H9 (cell line): ENCODE results near the gene C19orf47. TPM values are rescaled to one million over a fixed set of nuclear protein-coding genes. Genes with fewer than 3 reads are reported as not detected.

ENCODE experiments used
- DNase-seq: peaks from one replicate; pipeline ENCODE4 v3.0.0-alpha.2; 2017
- H2AFZ ChIP-seq: one replicate; pipeline ENCODE4 v1.6.1; 2013; ENCODE audit warnings: mild to moderate bottlenecking, low read length, control low read depth, moderate library complexity
- H2AK5ac ChIP-seq: 2 replicates; pipeline ENCODE4 v1.6.1; 2013; ENCODE audit warnings: low read length, control low read depth, mixed read lengths; ENCODE audit not compliant: insufficient read length
- H2BK120ac ChIP-seq: one replicate; pipeline ENCODE4 v1.6.1; 2013; ENCODE audit warnings: low read depth, mild to moderate bottlenecking, low read length, control low read depth, inconsistent platforms; ENCODE audit not compliant: poor library complexity, severe bottlenecking
- H2BK12ac ChIP-seq: 2 replicates; pipeline ENCODE4 v1.6.1; 2013; ENCODE audit warnings: low read length, control low read depth, mixed read lengths, low read depth; ENCODE audit not compliant: insufficient read length
- H2BK15ac ChIP-seq: 2 replicates; pipeline ENCODE4 v1.6.1; 2013; ENCODE audit warnings: low read depth, low read length, control low read depth
- H2BK20ac ChIP-seq: one replicate; pipeline ENCODE4 v1.6.1; 2013; ENCODE audit warnings: low read depth, mild to moderate bottlenecking, low read length, control low read depth, inconsistent platforms; ENCODE audit not compliant: poor library complexity, severe bottlenecking
- H2BK5ac ChIP-seq: 2 replicates; pipeline ENCODE4 v1.6.1; 2013; ENCODE audit warnings: low read length, control low read depth, mixed read lengths; ENCODE audit not compliant: insufficient read length
- H3K14ac ChIP-seq: 2 replicates; pipeline ENCODE4 v1.6.1; 2013; ENCODE audit warnings: low read length, control low read depth; ENCODE audit not compliant: insufficient read depth
- H3K18ac ChIP-seq: 2 replicates; pipeline ENCODE4 v1.6.1; 2013; ENCODE audit warnings: low read depth, mild to moderate bottlenecking, mixed read lengths, low read length, control low read depth; ENCODE audit not compliant: insufficient read length
- H3K23ac ChIP-seq: 2 replicates; pipeline ENCODE4 v1.6.1; 2013; ENCODE audit warnings: low read length, control low read depth, mixed read lengths, low read depth; ENCODE audit not compliant: insufficient read length
- H3K23me2 ChIP-seq: 2 replicates; pipeline ENCODE4 v1.6.1; 2013; ENCODE audit warnings: low read depth, mild to moderate bottlenecking, mixed read lengths, low read length, control low read depth; ENCODE audit not compliant: insufficient read length, poor library complexity, severe bottlenecking
- H3K27ac ChIP-seq: 2 replicates; pipeline ENCODE4 v1.5.1; 2013; ENCODE audit warnings: low read length, control low read depth, mixed read lengths, low read depth; ENCODE audit not compliant: insufficient read length
- H3K27me3 ChIP-seq: 2 replicates; pipeline ENCODE4 v1.6.1; 2013; ENCODE audit warnings: low read length, control low read depth, inconsistent platforms; ENCODE audit not compliant: insufficient read depth
- H3K4ac ChIP-seq: 2 replicates; pipeline ENCODE4 v1.6.1; 2013; ENCODE audit warnings: low read depth, mild to moderate bottlenecking, control low read depth, inconsistent platforms, low read length, moderate library complexity
- H3K4me1 ChIP-seq: 2 replicates; pipeline ENCODE4 v1.6.1; 2013; ENCODE audit warnings: low read length, control low read depth, inconsistent platforms; ENCODE audit not compliant: insufficient read depth
- H3K4me2 ChIP-seq: 2 replicates; pipeline ENCODE4 v1.6.1; 2013; ENCODE audit warnings: low read length, control low read depth, mixed read lengths; ENCODE audit not compliant: insufficient read length, insufficient read depth
- H3K56ac ChIP-seq: 2 replicates; pipeline ENCODE4 v1.6.1; 2013; ENCODE audit warnings: low read depth, mild to moderate bottlenecking, mixed read lengths, low read length, control low read depth; ENCODE audit not compliant: insufficient read length
- H3K79me1 ChIP-seq: 2 replicates; pipeline ENCODE4 v1.6.1; 2013; ENCODE audit warnings: low read depth, mild to moderate bottlenecking, moderate library complexity, low read length, control low read depth, inconsistent platforms; ENCODE audit not compliant: insufficient read depth, poor library complexity, severe bottlenecking
- H3K79me2 ChIP-seq: 2 replicates; pipeline ENCODE4 v1.6.1; 2013; ENCODE audit warnings: low read length, control low read depth, inconsistent platforms; ENCODE audit not compliant: insufficient read depth
- H3K9ac ChIP-seq: 2 replicates; pipeline ENCODE4 v1.6.1; 2013; ENCODE audit warnings: low read length, control low read depth, mixed read lengths; ENCODE audit not compliant: insufficient read length; ENCODE audit errors: extremely low read depth
- H3K9me3 ChIP-seq: one replicate; pipeline ENCODE4 v1.6.1; 2013; ENCODE audit warnings: low read depth, low read length, inconsistent platforms; ENCODE audit not compliant: control insufficient read depth
- H3T11ph ChIP-seq: one replicate; pipeline ENCODE4 v1.6.1; 2013; ENCODE audit warnings: mild to moderate bottlenecking, low read length, control low read depth, inconsistent platforms
- H4K20me1 ChIP-seq: one replicate; pipeline ENCODE4 v1.6.1; 2013; ENCODE audit not compliant: control insufficient read depth, insufficient read length, insufficient read depth
- H4K5ac ChIP-seq: 2 replicates; pipeline ENCODE4 v1.6.1; 2013; ENCODE audit warnings: low read depth, mild to moderate bottlenecking, mixed read lengths, low read length, control low read depth; ENCODE audit not compliant: insufficient read length
- H4K8ac ChIP-seq: replicated peaks from 2 replicates; pipeline ENCODE4 v1.6.1; 2013; ENCODE audit warnings: low read length, control low read depth, mixed read lengths, low read depth; ENCODE audit not compliant: insufficient read length
- H4K91ac ChIP-seq: 2 replicates; pipeline ENCODE4 v1.6.1; 2013; ENCODE audit warnings: low read depth, mild to moderate bottlenecking, moderate library complexity, mixed read lengths, low read length, control low read depth; ENCODE audit not compliant: insufficient read length
- H3K27ac Mint-ChIP-seq, 3 experiments: 2 replicates in 2 of 3; 3 replicates in 1 of 3; pipeline ENCODE4 v1.8.0; 2020 to 2021; ENCODE audit warnings: mixed read lengths in 3 of 3, mild to moderate bottlenecking in 1 of 3, moderate library complexity in 1 of 3
- H3K27me3 Mint-ChIP-seq: 2 replicates; pipeline ENCODE4 v1.8.0; 2021; ENCODE audit warnings: low read depth, mild to moderate bottlenecking, moderate library complexity, mixed read lengths
- H3K36me3 Mint-ChIP-seq, 3 experiments: 2 replicates in 2 of 3; 3 replicates in 1 of 3; pipeline ENCODE4 v1.8.0; 2020 to 2021; ENCODE audit warnings: low read depth in 3 of 3, mixed read lengths in 3 of 3; ENCODE audit not compliant: insufficient read depth in 1 of 3
- H3K4me1 Mint-ChIP-seq, 2 experiments: 2 replicates each; pipeline ENCODE4 v1.8.0; 2020; ENCODE audit warnings: mixed read lengths in 2 of 2
- H3K4me3 Mint-ChIP-seq, 2 experiments: 2 replicates in 1 of 2; 3 replicates in 1 of 2; pipeline ENCODE4 v1.8.0; 2020 to 2021; ENCODE audit warnings: mild to moderate bottlenecking in 2 of 2, mixed read lengths in 2 of 2, moderate library complexity in 1 of 2
- H3K9me3 Mint-ChIP-seq, 2 experiments: 2 replicates in 1 of 2; 3 replicates in 1 of 2; pipeline ENCODE4 v1.8.0; 2020; ENCODE audit warnings: mild to moderate bottlenecking in 2 of 2, mixed read lengths in 2 of 2, moderate library complexity in 1 of 2
- WGBS: extraction: QIAGEN DNeasy Blood & Tissue Kit; methylation state at CpG from one replicate; pipeline ENCODE4 v1.1.7; 2013; ENCODE audit warnings: missing lambda C conversion rate, low lambda C conversion rate, mixed read lengths; ENCODE audit not compliant: insufficient read length; ENCODE audit errors: extremely low coverage; 5-methylcytosine and 5-hydroxymethylcytosine counted together
- total RNA-seq: library from RNA; stranded (reverse); gene quantifications from 2 replicates; pipeline ENCODE4 v1.2.1, GENCODE V29; 2021
- TF ChIP-seq, protein P1 (sequence below): fragments of 200-600 bp; sonication (generic); conservative IDR thresholded peaks from 3 replicates; pipeline ENCODE4 v1.8.0; 2021; ENCODE audit warnings: antibody characterized with exemption, mild to moderate bottlenecking

Gene C19orf47
- total RNA-seq, 1 experiment from 2014 or later: 19.4 TPM

DNA sequence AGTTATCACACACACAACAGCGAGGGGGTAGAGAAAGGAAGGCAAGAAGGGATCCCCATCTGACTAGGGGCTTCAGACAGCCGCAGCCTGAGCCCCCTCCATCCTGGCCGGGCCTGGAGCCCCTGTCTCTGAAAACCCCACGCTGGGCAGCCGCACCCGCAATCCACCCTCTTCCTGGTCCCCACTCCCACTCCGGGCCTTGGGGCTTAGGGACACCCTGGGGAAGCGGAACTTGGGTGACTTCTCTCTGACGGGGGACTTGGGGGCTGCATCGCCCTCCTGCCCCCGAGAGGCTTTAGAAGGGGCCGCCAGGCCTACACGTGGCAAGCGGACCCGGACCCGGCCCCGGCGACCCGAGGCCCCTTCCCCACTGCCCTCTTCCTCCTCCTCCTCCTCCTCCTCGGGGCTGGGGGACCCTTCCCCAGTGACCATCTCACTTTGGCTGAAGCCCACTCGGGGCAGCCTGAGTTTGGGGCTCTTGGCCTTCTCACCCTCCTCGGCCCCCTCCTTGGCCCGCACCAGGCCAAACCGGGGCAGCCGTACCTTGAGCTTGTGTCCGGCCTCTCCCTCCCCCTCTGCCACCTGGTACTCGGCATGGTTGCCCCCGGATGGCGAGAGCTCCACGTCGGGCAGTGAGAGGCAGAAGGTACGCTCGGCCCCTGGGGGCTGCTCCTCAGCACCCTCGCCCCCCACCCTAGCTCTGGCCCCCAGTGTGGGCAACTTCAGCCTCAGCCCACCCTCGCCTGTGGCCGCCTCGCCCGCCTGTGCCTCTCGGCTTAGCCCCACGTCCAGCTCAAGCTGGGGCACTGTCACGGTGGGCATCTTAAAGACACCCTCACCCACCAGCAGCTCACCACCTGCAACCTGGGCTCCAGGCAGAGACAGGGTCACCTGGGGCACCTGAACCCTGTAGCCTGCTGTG, 46.0 kb upstream of the C19orf47 start:
- no peak overlapping the region for H3K23ac ChIP-seq
- no peaks in the 10 kb centered on the region for H3K9me3 Mint-ChIP-seq
- H3K14ac ChIP-seq: no peak overlapping the region

More for the DNA sequence above, 46.0 kb upstream of the C19orf47 start:
- H4K91ac ChIP-seq: no peak overlapping the region
- no peak overlapping the region for H4K5ac ChIP-seq
- Mint-ChIP-seq H3K4me3 (no peak overlapping the region), H3K27ac (no peak overlapping the region; a peak in 2 of 7 replicates), H3K36me3 (no peaks in the 10 kb centered on the region; a peak in 1 of 7 replicates), H3K4me1 (peaks cover 11 to 19% of the 10 kb centered on the region in 2 experiments), H3K27me3 (peaks cover 11% of the 10 kb centered on the region)
- H3K18ac ChIP-seq: no peak overlapping the region
- no peak overlapping the region for H2AK5ac ChIP-seq
- H2BK15ac ChIP-seq: no peak overlapping the region
- H2BK20ac ChIP-seq: no peak overlapping the region
- no peaks in the 10 kb centered on the region for H3K79me2 ChIP-seq
- H3K27me3 ChIP-seq: no peaks in the 10 kb centered on the region; the same call in 1 of the 2 replicates
- H4K8ac ChIP-seq: no peak overlapping the region
- TF ChIP-seq, protein P1, sequence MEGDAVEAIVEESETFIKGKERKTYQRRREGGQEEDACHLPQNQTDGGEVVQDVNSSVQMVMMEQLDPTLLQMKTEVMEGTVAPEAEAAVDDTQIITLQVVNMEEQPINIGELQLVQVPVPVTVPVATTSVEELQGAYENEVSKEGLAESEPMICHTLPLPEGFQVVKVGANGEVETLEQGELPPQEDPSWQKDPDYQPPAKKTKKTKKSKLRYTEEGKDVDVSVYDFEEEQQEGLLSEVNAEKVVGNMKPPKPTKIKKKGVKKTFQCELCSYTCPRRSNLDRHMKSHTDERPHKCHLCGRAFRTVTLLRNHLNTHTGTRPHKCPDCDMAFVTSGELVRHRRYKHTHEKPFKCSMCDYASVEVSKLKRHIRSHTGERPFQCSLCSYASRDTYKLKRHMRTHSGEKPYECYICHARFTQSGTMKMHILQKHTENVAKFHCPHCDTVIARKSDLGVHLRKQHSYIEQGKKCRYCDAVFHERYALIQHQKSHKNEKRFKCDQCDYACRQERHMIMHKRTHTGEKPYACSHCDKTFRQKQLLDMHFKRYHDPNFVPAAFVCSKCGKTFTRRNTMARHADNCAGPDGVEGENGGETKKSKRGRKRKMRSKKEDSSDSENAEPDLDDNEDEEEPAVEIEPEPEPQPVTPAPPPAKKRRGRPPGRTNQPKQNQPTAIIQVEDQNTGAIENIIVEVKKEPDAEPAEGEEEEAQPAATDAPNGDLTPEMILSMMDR: no peak
- no peaks in the 10 kb centered on the region for H3K79me1 ChIP-seq
- H3K27ac ChIP-seq: no peak overlapping the region
- no peak overlapping the region for H3K4ac ChIP-seq
- H3T11ph ChIP-seq: no peak overlapping the region
- no peak overlapping the region for H3K56ac ChIP-seq
- no peak overlapping the region for H3K4me2 ChIP-seq
- H3K9ac ChIP-seq: no peak overlapping the region
- H4K20me1 ChIP-seq: no peaks in the 10 kb centered on the region
- no peaks in the 10 kb centered on the region for H3K9me3 ChIP-seq
- H2BK120ac ChIP-seq: no peak overlapping the region
- no peak overlapping the region for H2BK12ac ChIP-seq
- H3K23me2 ChIP-seq: peaks cover 5% of the 10 kb centered on the region
- H2AFZ ChIP-seq: no peak overlapping the region
- no peaks in the 10 kb centered on the region for H3K4me1 ChIP-seq
- no peak overlapping the region for H2BK5ac ChIP-seq
- DNase-seq: no peak
- no CpG with 5 or more reads among the region's 41 CpGs for WGBS
